ENCODE results near the gene ARHGAP42.

DNA sequence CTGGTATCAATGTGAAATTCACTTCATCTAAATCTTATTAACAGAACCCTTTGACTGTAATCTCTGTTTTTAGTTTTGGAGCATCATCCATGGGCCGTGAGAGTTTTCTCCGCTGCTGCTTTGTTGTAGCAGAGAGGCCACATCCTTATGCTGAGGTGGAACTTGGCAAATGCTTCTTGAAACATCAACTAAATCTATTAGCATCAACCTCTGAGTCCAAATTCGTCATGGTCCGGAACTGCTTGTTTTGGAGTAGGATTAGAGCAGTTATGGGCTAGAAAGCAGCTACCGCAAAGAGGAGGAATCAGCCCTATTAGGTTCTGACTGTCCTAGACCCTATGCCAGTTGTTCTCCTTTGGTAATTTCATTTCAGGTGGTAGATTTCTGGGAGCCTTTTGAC lies 324.8 kb downstream of the ARHGAP42 start:
- TF ChIP-seq POLR2A (IDR thresholded peaks at IDR 0.05) = no peak
- TF ChIP-seq, protein P1, sequence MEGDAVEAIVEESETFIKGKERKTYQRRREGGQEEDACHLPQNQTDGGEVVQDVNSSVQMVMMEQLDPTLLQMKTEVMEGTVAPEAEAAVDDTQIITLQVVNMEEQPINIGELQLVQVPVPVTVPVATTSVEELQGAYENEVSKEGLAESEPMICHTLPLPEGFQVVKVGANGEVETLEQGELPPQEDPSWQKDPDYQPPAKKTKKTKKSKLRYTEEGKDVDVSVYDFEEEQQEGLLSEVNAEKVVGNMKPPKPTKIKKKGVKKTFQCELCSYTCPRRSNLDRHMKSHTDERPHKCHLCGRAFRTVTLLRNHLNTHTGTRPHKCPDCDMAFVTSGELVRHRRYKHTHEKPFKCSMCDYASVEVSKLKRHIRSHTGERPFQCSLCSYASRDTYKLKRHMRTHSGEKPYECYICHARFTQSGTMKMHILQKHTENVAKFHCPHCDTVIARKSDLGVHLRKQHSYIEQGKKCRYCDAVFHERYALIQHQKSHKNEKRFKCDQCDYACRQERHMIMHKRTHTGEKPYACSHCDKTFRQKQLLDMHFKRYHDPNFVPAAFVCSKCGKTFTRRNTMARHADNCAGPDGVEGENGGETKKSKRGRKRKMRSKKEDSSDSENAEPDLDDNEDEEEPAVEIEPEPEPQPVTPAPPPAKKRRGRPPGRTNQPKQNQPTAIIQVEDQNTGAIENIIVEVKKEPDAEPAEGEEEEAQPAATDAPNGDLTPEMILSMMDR (IDR thresholded peaks at IDR 0.05) = no peak
